K562 (cell line): ENCODE data around the gene LST1. TPM values are rescaled to one million over a fixed set of nuclear protein-coding genes. Genes with fewer than 3 reads are reported as not detected.

ENCODE experiments used
- ATAC-seq: fragments of 200-7000 bp; cut with Tn5 transposase; 3 replicates; pipeline ENCODE4 v1.9.1; 2020; ENCODE audit warnings: moderate library complexity
- BruUV-seq: library from RNA; stranded (reverse); fragments of 400-500 nt; replicated peaks from 2 replicates; lab custom pipeline; 2021; lab: Mats Ljungman, UMichigan
- CTCF ChIA-PET: fragments of 300-600 bp; formaldehyde crosslinking; extraction: SDS; loops from one replicate; lab custom pipeline; 2021; ENCODE audit warnings: low intra/inter-chr PET ratio; lab: Yijun Ruan, JAX
- POLR2A ChIA-PET: fragments of 300-600, 350-650 bp; sonication (Branson Sonifier 250); formaldehyde crosslinking; extraction: SDS; loops from one replicate; lab custom pipeline; 2021; ENCODE audit warnings: antibody characterized with exemption, inconsistent platforms; lab: Yijun Ruan, JAX
- DNase-seq, 4 experiments: peaks; one replicate each; pipeline versions ENCODE4 v3.0.0 to v3.0.0-alpha.2; 2011 to 2018; ENCODE audit warnings: low spot score in 3 of 4, mixed read lengths in 3 of 4; ENCODE audit errors: extremely low read depth in 1 of 4
- FAIRE-seq: peaks from 2 replicates; lab custom pipeline; 2011; peaks lifted over from hg19 to GRCh38; lab: Jason Lieb, UNC
- H2AFZ ChIP-seq: 2 replicates; pipeline ENCODE4 v1.6.0; 2011; ENCODE audit warnings: low read depth, low read length, control low read depth, inconsistent platforms
- H3K27ac ChIP-seq: fragments of 200-600 bp; 3 replicates; pipeline ENCODE4 v1.8.0; 2011; ENCODE audit warnings: low read depth, mild to moderate bottlenecking, control low read depth, inconsistent platforms, low read length, moderate library complexity, mixed read lengths; ENCODE audit errors: extremely low read depth
- H3K27me3 ChIP-seq, 2 experiments: fragments of 300-600 bp in 1 of 2; 2 replicates in 1 of 2; 3 replicates in 1 of 2; pipeline versions ENCODE4 v1.6.0 to v1.8.0; 2011; ENCODE audit warnings: inconsistent platforms in 2 of 2, low read length in 2 of 2, mild to moderate bottlenecking in 1 of 2, mixed read lengths in 1 of 2, moderate library complexity in 1 of 2; ENCODE audit not compliant: control insufficient read depth in 2 of 2, insufficient read depth in 2 of 2
- H3K36me3 ChIP-seq: fragments of 300-600 bp; 3 replicates; pipeline ENCODE4 v1.8.0; 2011; ENCODE audit warnings: mild to moderate bottlenecking, low read length, inconsistent platforms; ENCODE audit not compliant: control insufficient read depth, insufficient read depth
- H3K4me1 ChIP-seq, 2 experiments: fragments of 200-600 bp in 1 of 2; replicated peaks in 1 of 2; 2 replicates in 1 of 2; 3 replicates in 1 of 2; pipeline versions ENCODE4 v1.5.1 to v1.8.0; 2011; ENCODE audit warnings: inconsistent platforms in 2 of 2, low read length in 2 of 2, mild to moderate bottlenecking in 1 of 2, mixed read lengths in 1 of 2, moderate library complexity in 1 of 2; ENCODE audit not compliant: control insufficient read depth in 2 of 2, insufficient read depth in 2 of 2
- H3K4me2 ChIP-seq: 2 replicates; pipeline ENCODE4 v1.6.1; 2011; ENCODE audit warnings: low read length, control low read depth, inconsistent platforms, mixed read lengths; ENCODE audit not compliant: insufficient read depth
- H3K4me3 ChIP-seq: fragments of 200-600 bp; sonication (generic), shearing (Covaris generic); 2 replicates; pipeline ENCODE4 v1.5.1; 2016; ENCODE audit warnings: control low read depth, inconsistent platforms
- H3K79me2 ChIP-seq: fragments of 200-600 bp; 3 replicates; pipeline ENCODE4 v1.8.0; 2011; ENCODE audit warnings: low read length, inconsistent platforms; ENCODE audit not compliant: control insufficient read depth, insufficient read depth
- H3K9ac ChIP-seq, 2 experiments: 2 replicates each; pipeline versions ENCODE4 v1.6.0 to v1.6.1; 2011; ENCODE audit warnings: low read depth in 2 of 2, low read length in 2 of 2, control low read depth in 1 of 2, inconsistent platforms in 1 of 2, mild to moderate bottlenecking in 1 of 2, mixed read lengths in 1 of 2; ENCODE audit not compliant: insufficient read depth in 1 of 2
- H3K9me1 ChIP-seq: one replicate; pipeline ENCODE4 v1.6.0; 2011; ENCODE audit warnings: inconsistent platforms, mild to moderate bottlenecking, low read length, moderate library complexity; ENCODE audit not compliant: control insufficient read depth, insufficient read depth
- H3K9me3 ChIP-seq: replicated peaks from 2 replicates; pipeline ENCODE4 v1.5.1; 2011; ENCODE audit warnings: low read depth, low read length, inconsistent platforms; ENCODE audit not compliant: control insufficient read depth, insufficient read depth
- H4K20me1 ChIP-seq: replicated peaks from 2 replicates; pipeline ENCODE4 v1.6.1; 2011; ENCODE audit warnings: low read length, inconsistent platforms, mixed read lengths; ENCODE audit not compliant: control insufficient read depth, insufficient read depth
- CHCHD3 ChIP-seq: fragments of 250-450 bp; sonication (Bioruptor Pico); IDR thresholded peaks from 2 replicates; pipeline ENCODE4 v2.1.2; 2022; ENCODE audit warnings: mild to moderate bottlenecking
- CTBP1 ChIP-seq: fragments of 450-650 bp; IDR thresholded peaks from 2 replicates; pipeline ENCODE4 v1.6.1; 2016; ENCODE audit warnings: borderline replicate concordance
- GABPA ChIP-seq: fragments of 200-800 bp; sonication (Bioruptor generic); conservative IDR thresholded peaks from 2 replicates; pipeline ENCODE4 v1.6.1; 2016; ENCODE audit warnings: low read depth, missing genetic modification characterization, missing compliant biosample characterization
- SAFB2 ChIP-seq: fragments of 200-400 bp; formaldehyde crosslinking; IDR thresholded peaks from 2 replicates; pipeline ENCODE4 v1.6.1; 2018; ENCODE audit warnings: borderline replicate concordance, low read length, low read depth, moderate library complexity; ENCODE audit not compliant: severe bottlenecking
- ZNF24 ChIP-seq: fragments of 450-650 bp; IDR thresholded peaks from 2 replicates; pipeline ENCODE4 v1.6.1; 2016
- ZNF79 ChIP-seq: fragments of 250-450 bp; sonication (Bioruptor Pico); IDR thresholded peaks from 2 replicates; pipeline ENCODE4 v1.4.0; 2020; ENCODE audit warnings: low read depth, mild to moderate bottlenecking, moderate library complexity
- WGBS: fragments of 100-300 bp; shearing (Covaris generic); methylation state at CpG from one replicate; pipeline ENCODE4 v1.1.6; 2016; ENCODE audit warnings: low coverage, mixed read lengths; ENCODE audit not compliant: insufficient coverage; ENCODE audit errors: missing lambda C conversion rate; 5-methylcytosine and 5-hydroxymethylcytosine counted together
- in situ Hi-C: fragments of 300-500 bp; cut with MboI; formaldehyde crosslinking; loops from 4 replicates; pipeline ENCODE4 v1.15.0; 2018; ENCODE audit warnings: inconsistent platforms, mixed read lengths
- intact Hi-C: fragments of 100-400 bp; cut with micrococcal nuclease; formaldehyde crosslinking; loops from 2 replicates; pipeline ENCODE4 v1.14.2; 2022
- polyA plus RNA-seq, 8 experiments: library from polyadenylated mRNA; depleted of rRNA in 4 of 8; stranded (reverse) in 5 of 8; unstranded in 3 of 8; fragments of >200 nt; fragmentation: Nextera tagmentation in 2 of 8; fragmentation: Illumina TruSeq in 1 of 8; extraction: Ambion mirVana in 2 of 8; extraction: Trizol in 1 of 8; gene quantifications; 2 replicates each; pipeline versions ENCODE4 v1.2.1 to v1.2.3, GENCODE V29; 2011 to 2014; ENCODE audit warnings: inconsistent platforms in 1 of 8, missing spikeins in 1 of 8
- total RNA-seq, 7 experiments: library from RNA; depleted of rRNA in 6 of 7; stranded (reverse); fragments of >200 nt in 6 of 7; fragmentation: Illumina TruSeq in 2 of 7; extraction: Trizol in 2 of 7; gene quantifications; 2 replicates each; pipeline versions ENCODE4 v1.2.1 to v1.2.3, GENCODE V29; 2011 to 2021; ENCODE audit warnings: low replicate concordance in 1 of 7
- TF ChIP-seq, protein P1 (sequence below): fragments of 450-650 bp; IDR thresholded peaks from 2 replicates; pipeline ENCODE4 v1.6.1; 2016

LST1 gene
- total and polyA plus RNA-seq, 9 of the 15 experiments (the other 6 are each of a cell fraction or from before 2014, with no cell fraction given) = 0.82 to 7.8 (median 1.7) TPM

DNA sequence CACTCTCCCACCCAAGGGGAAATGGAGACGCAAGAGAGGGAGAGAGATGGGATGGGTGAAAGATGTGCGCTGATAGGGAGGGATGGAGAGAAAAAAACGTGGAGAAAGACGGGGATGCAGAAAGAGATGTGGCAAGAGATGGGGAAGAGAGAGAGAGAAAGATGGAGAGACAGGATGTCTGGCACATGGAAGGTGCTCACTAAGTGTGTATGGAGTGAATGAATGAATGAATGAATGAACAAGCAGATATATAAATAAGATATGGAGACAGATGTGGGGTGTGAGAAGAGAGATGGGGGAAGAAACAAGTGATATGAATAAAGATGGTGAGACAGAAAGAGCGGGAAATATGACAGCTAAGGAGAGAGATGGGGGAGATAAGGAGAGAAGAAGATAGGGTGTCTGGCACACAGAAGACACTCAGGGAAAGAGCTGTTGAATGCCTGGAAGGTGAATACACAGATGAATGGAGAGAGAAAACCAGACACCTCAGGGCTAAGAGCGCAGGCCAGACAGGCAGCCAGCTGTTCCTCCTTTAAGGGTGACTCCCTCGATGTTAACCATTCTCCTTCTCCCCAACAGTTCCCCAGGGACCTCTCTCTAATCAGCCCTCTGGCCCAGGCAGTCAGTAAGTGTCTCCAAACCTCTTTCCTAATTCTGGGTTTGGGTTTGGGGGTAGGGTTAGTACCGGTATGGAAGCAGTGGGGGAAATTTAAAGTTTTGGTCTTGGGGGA lies 10.0 kb upstream of the LST1 start (continued):
- TF ChIP-seq ZNF24 (peak; percentile 85), CTBP1 (peak; percentile 57; the same call in 1 of the 2 replicates), SAFB2 (no peak)

DNA sequence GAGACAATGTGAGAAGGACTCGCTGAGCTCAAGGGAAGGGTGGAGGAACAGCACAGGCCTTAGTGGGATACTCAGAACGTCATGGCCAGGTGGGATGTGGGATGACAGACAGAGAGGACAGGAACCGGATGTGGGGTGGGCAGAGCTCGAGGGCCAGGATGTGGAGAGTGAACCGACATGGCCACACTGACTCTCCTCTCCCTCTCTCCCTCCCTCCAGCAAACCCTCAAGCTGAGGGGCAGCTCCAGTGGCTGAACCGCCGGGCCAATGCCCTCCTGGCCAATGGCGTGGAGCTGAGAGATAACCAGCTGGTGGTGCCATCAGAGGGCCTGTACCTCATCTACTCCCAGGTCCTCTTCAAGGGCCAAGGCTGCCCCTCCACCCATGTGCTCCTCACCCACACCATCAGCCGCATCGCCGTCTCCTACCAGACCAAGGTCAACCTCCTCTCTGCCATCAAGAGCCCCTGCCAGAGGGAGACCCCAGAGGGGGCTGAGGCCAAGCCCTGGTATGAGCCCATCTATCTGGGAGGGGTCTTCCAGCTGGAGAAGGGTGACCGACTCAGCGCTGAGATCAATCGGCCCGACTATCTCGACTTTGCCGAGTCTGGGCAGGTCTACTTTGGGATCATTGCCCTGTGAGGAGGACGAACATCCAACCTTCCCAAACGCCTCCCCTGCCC lies 9.0 kb upstream of the LST1 start:
- intact Hi-C loops (no loop called here), in situ Hi-C loops (no loop called here)
- no TSS peak for BruUV-seq
- Histone ChIP-seq H3K9ac (0 out of 4 replicates have a peak overlapping the region, but pooled peaks of 1 of the 2 experiments have one; percentile 6), H3K79me2 (no peaks in the 10 kb centered on the region), H3K36me3 (no peaks in the 10 kb centered on the region), H3K4me3 (no peak overlapping the region), H4K20me1 (no peaks in the 10 kb centered on the region), H3K9me1 (no peaks in the 10 kb centered on the region), H2AFZ (peak overlapping the region; percentile 28; the same call in 1 of the 2 replicates), H3K9me3 (no peaks in the 10 kb centered on the region), H3K4me2 (no peak overlapping the region), H3K4me1 (peaks cover 0 to 34% of the 10 kb centered on the region in 2 experiments; a peak in 3 of 5 replicates), H3K27me3 (no peaks in the 10 kb centered on the region), H3K27ac (no peak overlapping the region)
- 52% methylated on average over 18 of the region's 19 CpGs for WGBS
- CTCF ChIA-PET = no interaction called here
- POLR2A ChIA-PET = interaction anchor here (0.6 to 1.2 kb wide), 5 partner anchors 9 to 30 kb away, joined by 3 to 6 read pairs (median 4); partner anchors contain the start of gene NFKBIL1
- DNase-seq (no peak), ATAC-seq (no peak), FAIRE-seq (no peak)
- TF ChIP-seq ZNF79 (CRISPR knock-in tag) = no peak
- TF ChIP-seq, protein P1, sequence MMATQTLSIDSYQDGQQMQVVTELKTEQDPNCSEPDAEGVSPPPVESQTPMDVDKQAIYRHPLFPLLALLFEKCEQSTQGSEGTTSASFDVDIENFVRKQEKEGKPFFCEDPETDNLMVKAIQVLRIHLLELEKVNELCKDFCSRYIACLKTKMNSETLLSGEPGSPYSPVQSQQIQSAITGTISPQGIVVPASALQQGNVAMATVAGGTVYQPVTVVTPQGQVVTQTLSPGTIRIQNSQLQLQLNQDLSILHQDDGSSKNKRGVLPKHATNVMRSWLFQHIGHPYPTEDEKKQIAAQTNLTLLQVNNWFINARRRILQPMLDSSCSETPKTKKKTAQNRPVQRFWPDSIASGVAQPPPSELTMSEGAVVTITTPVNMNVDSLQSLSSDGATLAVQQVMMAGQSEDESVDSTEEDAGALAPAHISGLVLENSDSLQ = peak; percentile 28; the same call in 1 of the 2 replicates
- TF ChIP-seq CHCHD3 (CRISPR knock-in tag) = no peak
- TF ChIP-seq GABPA (tag) = peak; percentile 64
